Breast epithelium (tissue), 3 donors: ENCODE measurements around the gene FNDC11.

ENCODE experiments used
- CTCF ChIP-seq, 3 donors: fragments of 450-650 bp; IDR thresholded peaks; one replicate each; pipeline ENCODE4 v1.5.1; 2016 to 2017; ENCODE audit warnings: antibody characterized with exemption in 3 of 3, mild to moderate bottlenecking in 3 of 3, moderate library complexity in 3 of 3
- POLR2A ChIP-seq: fragments of 450-650 bp; IDR thresholded peaks from one replicate; pipeline ENCODE4 v1.6.1; 2016; ENCODE audit warnings: antibody characterized with exemption, mild to moderate bottlenecking, moderate library complexity
- POLR2AphosphoS5 ChIP-seq, 3 donors: sonication (generic); formaldehyde crosslinking; IDR thresholded peaks; one replicate each; pipeline ENCODE4 v1.6.1; 2017; ENCODE audit warnings: antibody characterized with exemption in 3 of 3

DNA sequence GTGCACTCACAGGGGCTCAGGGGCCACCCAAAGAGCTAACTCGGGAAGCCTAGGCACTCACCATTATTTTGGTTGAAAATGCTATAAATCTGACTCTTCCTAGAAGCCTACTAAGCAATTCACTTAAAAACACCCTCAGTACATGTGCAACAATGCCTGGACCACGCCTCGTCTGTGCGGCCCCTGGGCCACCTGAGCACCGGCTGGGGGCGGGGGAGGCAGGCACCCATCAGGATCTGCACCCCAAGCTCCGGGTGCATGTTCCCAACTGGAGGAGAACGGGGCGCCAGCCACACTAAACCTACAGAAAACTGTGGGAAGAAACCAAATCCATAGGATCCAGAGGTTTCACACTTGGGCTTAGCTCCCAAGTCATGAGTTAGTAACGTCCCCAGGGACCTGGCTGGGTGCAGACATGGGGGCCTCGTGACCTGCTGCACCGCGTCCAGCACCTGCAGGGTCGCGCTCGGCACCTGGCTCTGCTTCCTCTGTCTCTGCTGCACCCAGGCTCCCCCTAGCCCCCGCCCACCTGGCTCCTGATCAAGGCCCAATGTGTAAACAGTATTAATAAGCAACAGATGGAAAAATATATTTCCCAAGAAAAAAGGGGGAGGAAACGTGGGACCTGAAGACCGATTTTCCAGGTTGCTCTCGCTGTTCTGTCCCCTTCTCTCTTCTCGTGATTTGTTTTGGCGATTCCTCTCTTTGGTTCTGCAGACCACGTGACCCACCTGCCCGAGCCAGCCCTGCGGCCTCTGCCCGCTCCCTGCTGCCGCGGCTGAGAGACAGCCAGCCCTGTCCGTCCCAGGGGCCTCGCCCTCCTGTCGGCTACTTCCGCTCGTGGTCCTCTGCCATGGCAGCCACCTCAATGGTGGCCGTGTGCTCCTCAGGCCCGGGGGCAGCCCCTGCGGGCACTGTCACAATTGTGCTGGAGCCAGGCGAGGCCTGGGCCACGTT, 35.6 kb downstream of the FNDC11 start:
- TF ChIP-seq POLR2A (no peak), CTCF (IDR thresholded peaks at IDR 0.05) (no peak), POLR2AphosphoS5 (IDR thresholded peaks at IDR 0.05) (no peak)
